A673 (cell line): ENCODE results near the gene RIMS1. TPM values are rescaled to one million over a fixed set of nuclear protein-coding genes. Genes with fewer than 3 reads are reported as not detected.
A peak's percentile ranks its signal among the peaks of the same experiment; 100 is the strongest.

ENCODE experiments used
- BruUV-seq: library from RNA; stranded (reverse); fragments of 400-500 nt; replicated peaks from 2 replicates; lab custom pipeline; 2021; lab: Mats Ljungman, UMichigan
- CTCF ChIA-PET: fragments of 300-600 bp; sonication (Branson Sonifier 250); formaldehyde crosslinking; loops from one replicate; lab custom pipeline; 2022; ENCODE audit warnings: antibody characterized with exemption; lab: Charles Lee
- POLR2A ChIA-PET: fragments of 300-600 bp; sonication (Branson Sonifier 250); formaldehyde crosslinking; loops from one replicate; lab custom pipeline; 2022; ENCODE audit warnings: antibody characterized with exemption; ENCODE audit not compliant: low non-redundant PET; lab: Charles Lee
- DNase-seq: peaks from one replicate; pipeline ENCODE4 v3.0.0-alpha.2; 2015; ENCODE audit warnings: low spot score
- H3K27ac ChIP-seq: fragments of 200-600 bp; sonication (generic); 2 replicates; pipeline ENCODE4 v1.5.1; 2016; ENCODE audit warnings: mixed run types, low read depth, mild to moderate bottlenecking, mixed read lengths, antibody characterized with exemption, low read length; ENCODE audit not compliant: poor library complexity, severe bottlenecking
- H3K27me3 ChIP-seq: fragments of 200-600 bp; sonication (generic); replicated peaks from 2 replicates; pipeline ENCODE4 v1.6.1; 2017; ENCODE audit warnings: mixed run types, low read depth, mild to moderate bottlenecking, mixed read lengths, antibody characterized with exemption, low read length; ENCODE audit not compliant: insufficient read depth, poor library complexity
- H3K36me3 ChIP-seq: fragments of 200-600 bp; sonication (generic); 2 replicates; pipeline ENCODE4 v1.6.1; 2016; ENCODE audit warnings: mixed run types, mild to moderate bottlenecking, mixed read lengths, antibody characterized with exemption, low read length; ENCODE audit not compliant: insufficient read depth, poor library complexity, severe bottlenecking
- H3K4me1 ChIP-seq: fragments of 200-600 bp; sonication (generic); 2 replicates; pipeline ENCODE4 v1.6.1; 2017; ENCODE audit warnings: mixed run types, mild to moderate bottlenecking, mixed read lengths, antibody characterized with exemption, low read length; ENCODE audit not compliant: insufficient read depth, poor library complexity, severe bottlenecking
- H3K4me3 ChIP-seq: fragments of 200-600 bp; sonication (generic); 2 replicates; pipeline ENCODE4 v1.5.1; 2016; ENCODE audit warnings: low read depth, mixed run types, mild to moderate bottlenecking, mixed read lengths, low read length; ENCODE audit not compliant: poor library complexity, severe bottlenecking
- H3K9me3 ChIP-seq: fragments of 200-600 bp; sonication (generic); 2 replicates; pipeline ENCODE4 v1.6.1; 2016; ENCODE audit warnings: mixed run types, low read depth, mild to moderate bottlenecking, mixed read lengths, antibody characterized with exemption, low read length; ENCODE audit not compliant: poor library complexity, severe bottlenecking
- EZH2 ChIP-seq: fragments of 200-600 bp; sonication (generic); IDR thresholded peaks from 2 replicates; pipeline ENCODE4 v1.6.1; 2017; ENCODE audit warnings: borderline replicate concordance, low read depth, mild to moderate bottlenecking, mixed read lengths, antibody characterized with exemption, low read length; ENCODE audit not compliant: poor library complexity, severe bottlenecking
- intact Hi-C: fragments of 100-400 bp; cut with micrococcal nuclease; formaldehyde crosslinking; loops from one replicate; pipeline ENCODE4 v1.10.0; 2022; ENCODE audit not compliant: unreplicated experiment
- total RNA-seq: library from RNA; stranded (reverse); gene quantifications from 2 replicates; pipeline ENCODE4 v1.2.3, GENCODE V29; 2021
- TF ChIP-seq, protein P1 (sequence below): fragments of 300-800, 200-600 bp; sonication (generic); conservative IDR thresholded peaks from 2 replicates; pipeline ENCODE4 v1.5.1; 2017; ENCODE audit warnings: low read depth, mild to moderate bottlenecking, antibody characterized with exemption, low read length, moderate library complexity, mixed read lengths

Gene RIMS1
- total RNA-seq, 1 experiment from 2014 or later, result 1.3 TPM

- ChIA-PET POLR2A (no interaction called here), CTCF (no interaction called here)
- Histone ChIP-seq H3K4me1 (no peaks in the 10 kb centered on the region), H3K9me3 (no peaks in the 10 kb centered on the region), H3K27ac (no peak overlapping the region), H3K27me3 (no peaks in the 10 kb centered on the region), H3K36me3 (no peaks in the 10 kb centered on the region), H3K4me3 (no peak overlapping the region)
- intact Hi-C loops, result no loop called here
- TF ChIP-seq, protein P1, sequence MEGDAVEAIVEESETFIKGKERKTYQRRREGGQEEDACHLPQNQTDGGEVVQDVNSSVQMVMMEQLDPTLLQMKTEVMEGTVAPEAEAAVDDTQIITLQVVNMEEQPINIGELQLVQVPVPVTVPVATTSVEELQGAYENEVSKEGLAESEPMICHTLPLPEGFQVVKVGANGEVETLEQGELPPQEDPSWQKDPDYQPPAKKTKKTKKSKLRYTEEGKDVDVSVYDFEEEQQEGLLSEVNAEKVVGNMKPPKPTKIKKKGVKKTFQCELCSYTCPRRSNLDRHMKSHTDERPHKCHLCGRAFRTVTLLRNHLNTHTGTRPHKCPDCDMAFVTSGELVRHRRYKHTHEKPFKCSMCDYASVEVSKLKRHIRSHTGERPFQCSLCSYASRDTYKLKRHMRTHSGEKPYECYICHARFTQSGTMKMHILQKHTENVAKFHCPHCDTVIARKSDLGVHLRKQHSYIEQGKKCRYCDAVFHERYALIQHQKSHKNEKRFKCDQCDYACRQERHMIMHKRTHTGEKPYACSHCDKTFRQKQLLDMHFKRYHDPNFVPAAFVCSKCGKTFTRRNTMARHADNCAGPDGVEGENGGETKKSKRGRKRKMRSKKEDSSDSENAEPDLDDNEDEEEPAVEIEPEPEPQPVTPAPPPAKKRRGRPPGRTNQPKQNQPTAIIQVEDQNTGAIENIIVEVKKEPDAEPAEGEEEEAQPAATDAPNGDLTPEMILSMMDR, result peak; percentile 46
- TF ChIP-seq EZH2, result no peak
- peak; percentile 23 for DNase-seq
- BruUV-seq, result no TSS peak
These were observed 155.7 kb downstream of the RIMS1 start for GRCh38 chr6:72042088-72042487.

DNA sequence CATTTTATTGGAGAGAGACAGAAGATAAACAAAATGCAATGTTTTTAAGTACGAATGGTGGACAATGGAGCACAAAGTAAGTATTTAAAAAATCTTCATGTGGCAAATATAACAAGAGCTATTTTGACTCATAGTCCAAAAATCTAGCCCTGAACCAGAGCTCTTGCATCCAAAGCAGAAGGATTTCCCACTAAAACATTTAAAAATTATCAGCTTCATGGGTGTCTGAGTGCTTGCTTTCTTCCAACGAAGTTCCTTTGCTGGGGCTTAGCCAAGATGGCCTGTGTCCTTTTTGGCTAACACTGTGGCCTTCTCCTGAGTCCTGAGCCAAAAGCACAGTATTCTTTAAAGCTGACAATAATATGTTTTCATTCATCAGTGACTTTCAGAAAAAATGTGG is 161.7 kb downstream of the RIMS1 start:
- DNase-seq, result no peak
- no peaks in the 10 kb centered on the region for H3K4me1 ChIP-seq
- intact Hi-C loops, result no loop called here
- TF ChIP-seq EZH2, result no peak
- TF ChIP-seq, protein P1, result no peak
- ChIA-PET POLR2A (no interaction called here), CTCF (no interaction called here)
- H3K4me3 ChIP-seq, result no peak overlapping the region
- no peaks in the 10 kb centered on the region for H3K27me3 ChIP-seq
- H3K9me3 ChIP-seq, result no peaks in the 10 kb centered on the region
- no TSS peak for BruUV-seq
- no peak overlapping the region for H3K27ac ChIP-seq
- H3K36me3 ChIP-seq, result no peaks in the 10 kb centered on the region

- intact Hi-C loops, result no loop called here
- no peaks in the 10 kb centered on the region for H3K4me1 ChIP-seq
- BruUV-seq, result no TSS peak
- H3K36me3 ChIP-seq, result no peaks in the 10 kb centered on the region
- H3K4me3 ChIP-seq, result no peak overlapping the region
- H3K27ac ChIP-seq, result no peak overlapping the region
- ChIA-PET CTCF (no interaction called here), POLR2A (no interaction called here)
- DNase-seq, result no peak
- no peaks in the 10 kb centered on the region for H3K9me3 ChIP-seq
- TF ChIP-seq, protein P1, result no peak
- no peak for TF ChIP-seq EZH2
- no peaks in the 10 kb centered on the region for H3K27me3 ChIP-seq
These were observed 163.0 kb downstream of the RIMS1 start for GRCh38 chr6:72049376-72049775.
